B cell (primary cell): ENCODE measurements around the gene PAXIP1.

ENCODE experiments used
- CTCF ChIP-seq: fragments of 200-600 bp; IDR thresholded peaks from one replicate; pipeline ENCODE4 v1.8.0; 2022; ENCODE audit warnings: antibody characterized with exemption, mild to moderate bottlenecking
- EZH2 ChIP-seq: IDR thresholded peaks from 2 replicates; pipeline ENCODE4 v1.6.1; 2012; ENCODE audit warnings: borderline replicate concordance, low read depth, mild to moderate bottlenecking, moderate library complexity, low read length; ENCODE audit not compliant: insufficient read depth, poor library complexity, severe bottlenecking

- TF ChIP-seq CTCF (no peak), EZH2 (no peak)
Measured at GRCh38 chr7:154984601-154985188, 18.2 kb downstream of the PAXIP1 start.
